NT2/D1 (cell line): ENCODE measurements around the gene ALDH4A1.
A peak's percentile ranks its signal among the peaks of the same experiment; 100 is the strongest.

Experiments used
- DNase-seq: peaks from one replicate; pipeline ENCODE4 v3.0.0-alpha.2; 2011; ENCODE audit warnings: low read depth, low spot score
- H3K27me3 ChIP-seq: 2 replicates; pipeline ENCODE4 v1.6.0; 2011; ENCODE audit warnings: mild to moderate bottlenecking; ENCODE audit not compliant: insufficient read length, insufficient read depth
- H3K36me3 ChIP-seq: 2 replicates; pipeline ENCODE4 v1.6.1; 2011; ENCODE audit warnings: mild to moderate bottlenecking, low read length, mixed read lengths; ENCODE audit not compliant: insufficient read depth, insufficient read length
- H3K4me1 ChIP-seq: 2 replicates; pipeline ENCODE4 v1.5.1; 2011; ENCODE audit not compliant: insufficient read depth, insufficient read length
- H3K4me3 ChIP-seq: 2 replicates; pipeline ENCODE4 v1.5.1; 2011; ENCODE audit warnings: low read depth; ENCODE audit not compliant: insufficient read length
- H3K9ac ChIP-seq: 2 replicates; pipeline ENCODE4 v1.6.0; 2011; ENCODE audit warnings: low read depth; ENCODE audit not compliant: insufficient read length
- H3K9me3 ChIP-seq: 2 replicates; pipeline ENCODE4 v1.5.1; 2011; ENCODE audit warnings: mild to moderate bottlenecking, low read length; ENCODE audit not compliant: insufficient read depth
- SUZ12 ChIP-seq: IDR thresholded peaks from 2 replicates; pipeline ENCODE4 v1.6.1; 2011; ENCODE audit not compliant: insufficient read length, insufficient read depth; ENCODE audit errors: extremely low read depth
- YY1 ChIP-seq: IDR thresholded peaks from 2 replicates; pipeline ENCODE4 v1.6.1; 2011; ENCODE audit not compliant: insufficient read length, insufficient read depth
- ZNF274 ChIP-seq: IDR thresholded peaks from 2 replicates; pipeline ENCODE4 v1.6.1; 2011; ENCODE audit warnings: mild to moderate bottlenecking, low read depth, low read length

ALDH4A1 gene

DNA sequence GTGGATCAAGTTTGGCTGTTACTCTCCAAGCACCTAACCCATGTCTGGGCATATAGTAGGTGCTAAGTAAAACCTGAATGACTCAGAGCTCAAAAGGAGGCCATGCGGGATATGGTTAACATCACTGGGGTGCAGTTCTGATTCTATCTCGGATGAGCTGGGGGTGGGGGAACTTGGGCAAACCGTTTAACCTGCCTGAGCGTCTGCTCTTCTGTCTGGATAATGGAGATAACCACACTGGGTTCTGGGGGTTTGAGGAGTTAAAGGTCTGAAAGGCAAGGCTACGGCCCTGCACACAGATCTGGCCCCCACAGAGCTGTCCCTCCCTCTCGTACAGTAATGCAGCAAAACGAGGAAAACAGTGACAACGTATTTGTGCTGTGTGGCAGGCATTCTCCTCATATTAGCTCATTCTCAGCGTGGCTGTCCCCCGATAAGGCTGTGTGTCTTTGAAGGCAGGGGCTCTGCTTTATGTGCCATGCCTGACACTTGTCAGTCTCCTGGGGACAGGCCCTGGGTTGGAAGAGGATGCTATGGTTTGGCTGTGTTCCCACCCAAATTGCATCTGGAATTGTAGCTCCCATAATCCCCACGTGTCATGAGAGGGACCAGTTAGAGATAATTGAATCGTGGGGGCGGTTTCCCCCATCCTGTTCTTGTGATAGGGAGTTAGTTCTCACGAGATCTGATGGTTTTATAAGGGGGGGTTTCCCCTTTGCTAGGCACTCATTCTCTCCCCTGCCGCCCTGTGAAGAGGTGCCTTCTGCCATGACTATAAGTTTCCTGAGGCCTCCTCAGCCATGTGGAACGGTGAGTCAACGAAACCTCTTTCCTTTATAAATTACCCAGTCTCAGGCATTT is 6.8 kb upstream of the ALDH4A1 start:
- Histone ChIP-seq H3K36me3 (peaks cover 76% of the 10 kb centered on the region), H3K27me3 (no peaks in the 10 kb centered on the region), H3K9me3 (no peaks in the 10 kb centered on the region), H3K4me1 (peaks cover 8% of the 10 kb centered on the region), H3K9ac (no peak overlapping the region), H3K4me3 (no peak overlapping the region)
- DNase-seq, result no peak
- TF ChIP-seq YY1, result no peak
- TF ChIP-seq ZNF274, result no peak
- TF ChIP-seq SUZ12, result no peak

DNA sequence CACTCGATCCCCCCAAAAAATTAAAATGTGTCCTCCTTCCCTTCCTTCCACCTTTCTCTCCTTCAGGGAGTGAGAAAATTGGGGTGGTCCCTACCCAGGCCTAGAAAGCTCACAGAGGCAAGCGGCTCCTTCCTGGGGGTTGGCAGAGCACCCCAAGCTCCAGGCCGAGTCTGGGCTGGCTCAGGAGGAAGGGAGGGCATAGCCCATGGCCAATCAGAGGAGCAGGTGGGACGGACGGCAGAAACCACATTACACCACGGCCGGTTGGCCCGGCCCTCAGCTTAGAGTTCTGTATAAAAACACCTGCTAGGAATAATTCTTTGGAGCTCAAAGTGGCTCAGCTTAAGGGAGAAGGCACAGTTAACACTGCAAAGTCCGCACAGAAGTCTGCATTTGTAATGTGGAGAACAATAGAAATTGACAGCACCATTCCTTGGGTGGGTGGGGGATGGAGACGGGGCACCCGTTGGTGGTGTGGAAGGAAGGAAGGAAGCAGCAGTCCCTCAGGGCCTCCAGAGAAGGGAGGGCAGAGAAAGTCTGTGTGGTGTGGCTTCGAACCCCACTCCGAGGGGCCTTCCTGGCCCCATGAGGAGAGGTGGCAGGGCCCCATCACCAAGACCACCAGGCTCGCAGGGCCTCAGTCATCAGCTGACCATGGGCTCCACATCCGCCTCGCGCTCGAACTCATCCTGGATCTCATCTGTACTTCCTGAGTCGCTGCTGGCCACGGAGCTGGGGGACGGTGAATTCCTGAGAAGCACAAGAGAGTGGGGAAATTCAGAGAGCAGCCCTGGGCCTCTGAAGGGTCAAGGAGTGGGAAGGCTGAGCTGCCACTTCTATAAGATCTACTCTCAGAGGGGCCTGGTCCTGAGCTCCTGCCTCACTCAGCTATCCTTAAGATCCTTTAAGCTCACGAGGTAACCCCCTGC is 5.8 kb upstream of the ALDH4A1 start:
- H3K36me3 ChIP-seq, result peaks cover 71% of the 10 kb centered on the region
- H3K4me1 ChIP-seq, result peaks cover 6% of the 10 kb centered on the region
- H3K27me3 ChIP-seq, result no peaks in the 10 kb centered on the region
- no peak for DNase-seq
- no peaks in the 10 kb centered on the region for H3K9me3 ChIP-seq
- H3K9ac ChIP-seq, result no peak overlapping the region
- no peak overlapping the region for H3K4me3 ChIP-seq
- TF ChIP-seq SUZ12 (no peak), YY1 (no peak), ZNF274 (no peak)

DNA sequence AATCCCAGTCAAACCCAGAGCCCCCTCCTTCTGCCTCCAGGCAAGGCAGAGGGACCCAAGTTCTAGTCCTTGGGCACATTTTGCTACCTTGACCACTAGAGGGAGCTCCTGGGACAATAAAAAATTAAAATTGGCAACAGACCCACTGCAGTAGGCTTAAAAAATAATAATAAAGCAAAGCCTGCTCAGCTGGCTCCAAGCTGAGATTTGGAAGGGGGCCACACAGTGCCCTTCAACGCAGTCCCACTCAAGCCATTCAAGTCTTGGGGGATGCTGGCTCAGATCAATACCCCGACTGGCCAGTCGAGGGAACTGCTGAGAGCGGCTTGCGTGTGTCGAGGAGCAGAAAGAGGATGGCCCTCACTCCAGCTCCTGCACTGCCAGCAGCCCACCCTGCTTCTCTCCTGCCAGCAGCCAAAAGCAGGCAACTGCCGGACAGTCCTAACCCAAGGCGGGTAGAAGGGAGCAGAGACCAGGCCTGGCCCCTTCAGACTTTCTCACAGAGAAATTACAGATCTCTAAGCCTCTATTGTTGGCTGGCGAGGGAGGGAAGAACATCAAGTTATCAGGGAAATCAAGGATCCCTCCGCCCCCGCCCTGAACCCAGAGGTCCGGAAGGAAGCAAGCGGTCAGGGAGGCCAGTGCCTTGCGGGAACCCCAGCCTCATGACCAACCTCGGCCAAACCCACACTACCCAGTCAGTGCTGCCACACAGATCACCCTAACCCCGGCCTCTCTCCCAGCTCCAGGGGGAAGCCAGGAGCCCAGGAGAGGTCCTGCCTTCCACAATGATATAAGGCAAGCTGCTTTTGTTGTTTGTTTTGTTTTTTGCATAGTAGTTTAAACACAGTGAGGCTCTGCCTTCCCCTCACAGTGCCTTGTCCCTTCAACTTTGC is 4.9 kb upstream of the ALDH4A1 start:
- no peaks in the 10 kb centered on the region for H3K27me3 ChIP-seq
- no peaks in the 10 kb centered on the region for H3K9me3 ChIP-seq
- H3K4me1 ChIP-seq, result peaks cover 5% of the 10 kb centered on the region
- no peak for TF ChIP-seq ZNF274
- no peak for TF ChIP-seq YY1
- no peak for TF ChIP-seq SUZ12
- peak; percentile 23 for DNase-seq
- peaks cover 62% of the 10 kb centered on the region for H3K36me3 ChIP-seq
- H3K4me3 ChIP-seq, result no peak overlapping the region
- H3K9ac ChIP-seq, result no peak overlapping the region

DNA sequence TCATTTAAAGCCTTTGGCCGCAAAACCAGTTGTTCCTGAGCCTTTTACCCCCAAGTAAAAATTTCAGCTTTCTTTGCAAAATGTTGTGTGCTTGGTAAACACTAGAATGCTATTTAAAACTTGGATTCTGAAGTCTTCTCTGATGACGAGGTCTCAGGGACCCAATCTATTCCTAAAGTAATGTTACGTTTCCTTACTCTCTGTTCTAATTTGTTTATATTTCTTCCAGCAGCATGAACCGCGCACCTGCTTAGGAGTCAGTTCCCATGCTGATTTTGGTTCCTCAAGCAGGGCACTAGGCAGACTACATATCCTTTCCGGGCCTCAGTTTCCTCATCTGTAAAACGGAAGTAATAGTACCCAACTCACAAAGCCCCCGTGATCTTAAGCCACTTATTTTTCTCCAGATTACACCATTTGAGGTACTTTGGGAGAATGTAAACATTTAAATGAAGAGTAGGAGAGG is 969 bp upstream of the ALDH4A1 start:
- TF ChIP-seq YY1 (no peak), ZNF274 (no peak), SUZ12 (no peak)
- peaks cover 44% of the 10 kb centered on the region for H3K36me3 ChIP-seq
- peak overlapping the region; percentile 69 for H3K9ac ChIP-seq
- no peak for DNase-seq
- no peaks in the 10 kb centered on the region for H3K9me3 ChIP-seq
- H3K27me3 ChIP-seq, result no peaks in the 10 kb centered on the region
- H3K4me3 ChIP-seq, result peak overlapping the region; percentile 43
- peaks cover 6% of the 10 kb centered on the region for H3K4me1 ChIP-seq

DNA sequence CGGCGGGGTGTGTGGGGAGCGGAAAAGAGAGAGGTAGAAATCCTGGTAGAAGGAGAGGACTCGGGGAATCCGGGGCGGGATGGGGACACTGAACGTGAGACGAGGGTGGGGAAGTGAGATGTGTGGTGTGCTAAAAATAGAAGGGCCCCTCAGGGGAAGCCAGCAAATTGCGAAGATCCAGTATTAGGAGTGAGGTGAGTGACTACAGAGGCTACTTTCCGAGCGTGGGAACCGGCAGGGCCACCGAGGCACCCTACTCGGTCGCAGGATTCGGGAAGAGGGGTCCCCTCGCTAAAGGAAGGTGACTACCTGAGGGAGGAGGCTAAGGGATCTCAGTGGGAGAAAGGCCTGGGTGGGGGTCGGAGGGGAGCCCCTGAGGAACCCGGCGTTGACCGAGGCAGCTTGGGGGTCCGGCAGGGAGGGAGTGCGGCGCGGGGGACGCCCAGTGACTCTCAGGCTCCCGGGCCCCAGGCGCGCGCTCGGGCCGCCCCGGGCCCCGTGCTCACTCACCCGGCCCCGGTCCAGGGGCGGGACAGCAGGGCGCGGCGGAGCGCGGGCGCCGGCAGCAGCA is 318 bp downstream of the ALDH4A1 start:
- Histone ChIP-seq H3K27me3 (no peaks in the 10 kb centered on the region), H3K4me1 (peaks cover 1% of the 10 kb centered on the region), H3K9ac (peak overlapping the region; percentile 81), H3K9me3 (no peaks in the 10 kb centered on the region), H3K4me3 (peak overlapping the region; percentile 82), H3K36me3 (peaks cover 42% of the 10 kb centered on the region)
- no peak for DNase-seq
- TF ChIP-seq ZNF274 (no peak), SUZ12 (no peak), YY1 (no peak)
